ENCODE data around the gene NMRK2.
A peak's percentile ranks its signal among the peaks of the same experiment; 100 is the strongest.
"Not testable (repeated sequence)": the region's sequence is repeated elsewhere in the genome, so short reads cannot be mapped to it uniquely, and the experiment has no call there.

The NMRK2 gene

DNA sequence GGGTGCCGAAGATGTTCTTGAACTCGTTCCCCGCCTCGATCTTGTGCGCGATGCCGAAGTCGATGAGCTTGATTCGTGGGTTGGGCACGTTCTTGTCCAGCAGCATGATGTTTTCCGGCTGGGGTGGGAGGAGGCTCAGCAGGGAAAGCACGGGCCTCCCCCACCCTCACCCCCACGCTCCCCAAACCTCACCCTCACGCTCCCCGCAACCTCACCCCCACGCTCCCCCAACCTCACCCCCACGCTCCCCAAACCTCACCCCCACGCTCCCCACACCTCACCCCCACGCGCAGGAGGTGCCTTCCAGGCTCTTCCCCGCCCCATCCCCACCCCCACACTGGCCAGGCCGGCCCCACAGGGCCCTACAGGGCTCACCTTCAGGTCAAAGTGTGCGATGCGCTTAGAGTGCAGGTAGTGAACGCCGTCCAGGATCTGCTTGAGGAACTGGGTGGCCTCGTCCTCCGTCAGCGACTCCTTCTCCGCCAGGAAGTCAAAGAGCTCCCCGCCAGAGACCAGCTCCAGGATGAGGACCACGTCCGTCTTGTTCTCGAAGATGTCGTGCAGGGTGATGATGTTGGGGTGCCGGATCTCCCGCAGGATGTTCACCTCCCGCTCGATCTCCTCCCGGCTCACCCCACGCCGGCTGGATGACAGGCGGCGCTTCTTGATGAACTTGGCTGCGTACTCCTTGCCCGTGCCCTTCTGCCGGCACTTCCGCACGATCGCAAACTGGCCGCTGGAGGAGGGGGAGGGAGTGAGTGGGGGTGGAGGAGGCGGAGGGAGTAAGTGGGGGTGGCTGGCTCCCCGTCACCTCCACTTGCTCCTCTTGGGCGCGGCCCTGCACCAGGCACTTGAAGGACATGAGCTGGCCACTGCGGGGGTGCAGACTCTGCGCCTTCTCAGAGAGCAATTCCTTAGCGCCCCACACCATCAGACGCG lies 31.7 kb downstream of the NMRK2 start:
- DNase-seq = no peak

- DNase-seq = no peak
These were observed 33.5 kb downstream of the NMRK2 start for GRCh38 chr19:3966051-3967017.

- not testable (repeated sequence) for DNase-seq
These were observed 35.1 kb downstream of the NMRK2 start for GRCh38 chr19:3967983-3968382.

DNA sequence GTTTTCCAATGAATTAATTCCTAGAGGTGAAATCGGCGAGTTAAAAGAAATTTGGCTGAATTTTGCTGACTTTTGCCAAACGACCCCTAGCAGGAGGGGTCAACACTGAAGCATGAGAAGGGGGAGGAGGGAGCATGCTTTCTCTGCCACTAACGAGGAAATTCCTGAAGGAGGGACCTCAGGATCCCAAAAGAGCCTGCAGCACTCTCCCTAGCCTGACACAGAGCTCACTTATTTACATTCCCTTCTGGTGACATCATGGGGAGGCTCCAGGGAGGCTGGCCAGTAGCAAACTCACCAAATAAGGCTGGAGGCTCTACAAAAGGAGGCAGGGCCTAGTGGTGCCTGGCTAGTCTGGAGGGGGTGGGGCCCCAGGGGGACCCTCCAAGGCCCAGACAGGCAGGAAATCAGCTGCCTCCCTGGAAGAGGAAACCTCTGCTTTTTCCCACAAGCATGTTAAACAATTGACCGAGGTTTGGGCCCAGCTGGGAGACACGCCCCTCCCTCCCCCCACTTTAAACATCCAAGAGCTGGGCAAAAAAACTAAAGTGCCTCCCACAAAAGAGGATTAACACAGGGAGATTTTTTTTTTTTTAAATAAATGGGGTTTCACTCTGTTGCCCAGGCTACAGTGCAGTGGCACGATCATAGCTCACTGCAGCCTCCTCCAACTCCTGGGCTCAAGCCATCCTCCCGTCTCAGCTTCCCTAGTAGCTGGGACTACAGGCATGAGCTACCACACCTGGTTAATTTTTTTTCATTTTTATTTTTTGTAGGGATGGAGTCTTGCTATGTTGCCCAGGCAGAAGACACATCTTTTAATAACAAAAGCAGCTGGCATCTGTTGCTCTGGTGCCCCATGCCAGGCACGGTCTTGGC lies 35.9 kb downstream of the NMRK2 start:
- DNase-seq = no peak

DNA sequence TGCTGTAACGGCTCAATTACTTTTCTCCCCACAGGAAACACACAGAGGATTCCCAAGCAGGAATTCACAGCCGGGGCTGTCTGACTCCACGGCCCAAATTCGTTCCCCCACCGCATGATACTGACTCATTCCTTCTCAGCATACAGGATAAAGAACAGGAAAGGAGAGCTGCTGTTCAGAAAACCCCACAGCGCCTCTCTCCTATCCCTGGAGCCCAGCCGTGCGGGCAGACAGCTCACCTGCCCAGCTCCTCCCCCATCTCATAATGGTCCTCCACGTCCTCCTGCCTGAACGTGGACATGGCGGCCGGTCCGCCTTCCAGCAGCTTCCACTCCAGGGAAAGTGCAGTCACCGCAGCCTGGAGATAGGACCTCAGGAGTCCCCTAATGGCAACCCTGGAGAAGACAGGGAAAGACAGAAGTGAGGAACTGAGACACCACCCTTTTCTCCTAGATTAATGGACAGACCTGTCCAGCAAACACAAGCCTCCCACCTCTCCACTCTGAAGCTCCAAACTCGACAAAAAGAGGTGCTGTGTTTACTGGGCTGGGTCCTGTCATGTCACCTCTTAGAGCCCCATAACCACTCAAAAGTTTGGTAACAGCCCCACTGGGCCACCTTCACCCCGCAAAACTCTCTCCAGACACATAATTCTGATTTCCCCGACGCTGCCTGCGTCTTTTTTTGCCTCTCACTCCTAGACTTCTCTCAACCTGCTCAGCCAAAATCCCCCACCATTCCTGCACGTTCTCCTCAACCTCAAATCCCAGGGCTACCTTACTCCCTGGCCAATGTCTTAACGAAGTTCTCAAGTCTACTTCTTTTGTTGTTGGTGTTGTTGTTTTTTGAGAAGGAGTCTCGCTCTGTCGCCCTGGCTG lies 36.8 kb downstream of the NMRK2 start:
- no peak for DNase-seq

GRCh38 chr19:3970313-3970807 lies 37.5 kb downstream of the NMRK2 start:
- DNase-seq = no peak

- peak; percentile 83 for DNase-seq
These were observed 38.1 kb downstream of the NMRK2 start, which contains the start of gene DAPK3 for GRCh38 chr19:3970808-3971598. Gene DAPK3, minus strand, starts transcription at chr19:3971099. Its CDS starts 1,364 bp downstream, at chr19:3969735.

GRCh38 chr19:3975144-3975543 lies 42.3 kb downstream of the NMRK2 start:
- DNase-seq = no peak

DNA sequence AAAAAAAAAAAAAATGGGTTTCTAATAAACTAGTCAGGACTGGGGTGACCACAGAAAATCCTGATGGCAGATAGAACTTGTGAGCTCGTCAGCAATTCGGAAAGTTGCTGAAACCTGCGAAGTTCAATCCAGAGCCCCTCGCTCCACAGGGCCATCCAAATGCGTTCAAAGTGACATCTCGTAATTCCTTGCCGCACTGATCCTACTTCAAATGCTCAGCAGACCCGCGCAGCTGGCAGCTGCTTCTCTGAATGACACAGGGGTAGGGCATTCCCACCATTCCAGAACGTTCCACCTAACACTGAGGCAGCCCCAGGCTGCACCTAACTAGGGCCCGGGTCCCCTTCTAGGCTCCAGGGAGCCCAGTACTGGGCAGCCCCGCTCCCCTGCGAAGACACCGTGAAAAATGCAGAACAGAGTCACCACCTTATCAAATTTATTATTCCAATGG lies 42.8 kb downstream of the NMRK2 start:
- DNase-seq = no peak

DNA sequence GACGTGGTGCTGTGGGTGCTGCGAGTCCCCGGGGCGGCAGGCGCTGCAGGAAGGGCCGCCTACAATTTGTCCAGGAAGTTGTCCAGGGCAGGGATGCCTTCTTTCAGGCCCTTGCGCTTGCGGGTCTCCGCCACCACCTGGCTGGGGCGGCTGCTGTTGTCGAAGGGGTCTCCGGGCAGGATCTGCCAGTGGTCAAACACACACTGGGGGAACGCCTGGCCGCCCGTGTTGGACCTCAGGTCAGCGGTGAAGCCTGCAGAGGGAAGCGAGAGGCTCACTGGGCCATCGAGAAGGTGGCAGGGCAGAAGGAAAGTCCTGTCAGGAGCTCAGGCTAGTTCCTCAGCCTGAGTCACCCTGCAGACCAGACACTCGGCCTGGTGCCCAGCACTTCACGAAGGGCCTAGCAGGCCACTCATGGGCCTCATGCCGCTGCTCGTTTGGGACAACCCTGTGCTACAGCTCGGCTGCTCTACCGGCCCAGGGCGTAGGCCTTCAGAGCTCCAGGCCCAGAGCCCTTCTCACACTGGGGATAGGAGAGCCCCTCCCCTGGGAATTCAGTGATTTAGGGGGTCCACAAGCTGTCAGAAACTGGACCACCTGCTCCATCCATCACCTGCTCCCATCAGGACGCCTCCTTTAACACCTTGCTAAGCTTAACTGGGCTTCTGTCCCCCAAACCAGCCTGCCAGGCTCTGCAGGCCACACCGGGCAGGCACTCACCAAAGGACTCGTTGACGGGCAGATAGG lies 43.8 kb downstream of the NMRK2 start:
- DNase-seq = no peak

DNA sequence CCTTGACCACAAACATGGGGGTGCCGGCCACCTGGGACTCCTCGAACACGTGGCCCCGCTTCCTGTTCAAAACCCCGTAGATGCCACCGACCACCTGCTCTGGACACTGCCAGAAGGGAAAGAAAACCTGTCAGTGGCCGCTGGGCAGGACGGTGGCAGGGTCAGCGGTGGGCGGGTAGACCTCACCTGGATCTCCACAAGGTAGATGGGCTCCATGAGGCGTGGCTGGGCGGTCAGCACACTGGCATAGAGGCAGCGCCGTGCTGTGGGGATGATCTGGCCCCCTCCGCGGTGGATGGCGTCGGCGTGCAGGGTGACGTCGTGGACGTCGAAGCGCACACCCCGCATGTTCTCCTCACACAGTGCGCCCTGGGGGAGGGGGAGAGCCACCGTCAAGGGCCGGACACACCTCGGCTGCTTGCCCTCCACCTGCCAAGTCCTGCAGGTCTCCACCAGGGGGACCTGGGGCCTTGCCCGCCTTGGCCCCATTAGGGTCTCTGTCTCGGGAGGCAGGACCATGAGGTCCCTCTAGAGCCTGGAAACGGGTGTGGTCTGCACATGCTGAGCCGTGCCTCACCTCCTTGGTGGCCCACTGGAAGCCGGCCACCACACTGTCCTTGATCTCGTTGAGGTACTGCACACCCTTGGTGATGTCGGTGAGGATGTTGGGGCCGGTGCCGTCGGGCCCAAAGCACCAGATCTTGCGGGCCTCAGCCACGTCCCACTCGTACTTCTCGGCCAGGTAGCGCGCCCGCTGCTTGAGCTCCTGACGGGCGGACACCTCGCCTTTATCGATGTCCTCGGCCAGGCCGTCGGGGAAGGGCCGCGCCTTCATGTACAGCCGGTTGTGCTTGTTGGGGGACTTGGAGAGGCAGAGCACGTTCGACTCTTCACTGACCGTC lies 44.6 kb downstream of the NMRK2 start:
- DNase-seq = no peak

GRCh38 chr19:3978145-3978544 lies 45.3 kb downstream of the NMRK2 start:
- DNase-seq = no peak

DNA sequence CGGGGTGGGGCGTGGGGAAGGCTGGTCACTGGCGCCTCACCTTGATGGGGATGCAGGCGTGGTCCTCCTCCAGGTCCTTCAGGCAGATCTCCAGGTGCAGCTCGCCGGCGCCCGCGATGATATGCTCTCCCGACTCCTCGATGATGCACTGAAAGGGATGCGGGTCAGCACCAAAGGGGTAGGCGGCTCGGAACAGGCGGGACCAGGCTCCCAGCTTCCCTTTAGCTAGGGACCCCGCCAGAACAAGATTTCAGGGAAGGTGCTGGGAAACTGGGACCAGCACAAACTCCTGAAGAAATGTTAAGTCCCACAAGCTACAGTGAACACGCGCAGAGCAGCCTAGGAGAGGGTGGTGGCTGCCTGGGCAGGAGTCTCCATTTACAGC lies 46.4 kb downstream of the NMRK2 start:
- no peak for DNase-seq

DNA sequence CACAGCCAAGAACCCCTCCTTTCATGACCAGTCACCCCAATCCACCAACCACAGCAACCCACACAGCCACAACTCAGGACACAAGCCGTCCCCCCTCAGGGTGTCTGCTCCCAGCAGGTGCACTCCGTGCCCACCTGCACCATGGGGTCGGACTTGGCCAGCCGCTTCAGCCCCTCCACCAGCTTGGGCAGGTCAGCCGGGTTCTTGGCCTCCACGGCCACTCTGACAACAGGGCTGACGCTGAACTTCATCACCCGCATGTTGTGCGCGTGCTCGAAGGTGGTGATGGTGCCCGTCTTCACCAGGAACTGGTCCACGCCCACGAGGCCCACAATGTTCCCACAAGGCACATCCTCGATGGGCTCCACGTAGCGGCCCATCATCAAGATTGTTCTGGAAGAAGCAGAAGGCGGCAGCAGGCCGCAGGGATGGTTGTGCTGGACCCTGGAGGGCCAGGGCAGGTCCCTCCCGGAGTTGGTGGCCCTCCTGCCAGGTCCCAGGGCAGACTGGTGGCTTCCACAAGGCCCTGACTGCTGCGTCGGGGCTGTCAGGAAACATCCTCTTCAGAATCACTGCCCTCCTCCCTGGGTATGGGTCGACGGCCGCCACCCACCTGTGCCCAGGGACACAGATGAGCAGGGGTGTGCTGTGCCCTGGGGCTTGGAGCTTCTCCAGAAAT lies 46.9 kb downstream of the NMRK2 start:
- DNase-seq = no peak

DNA sequence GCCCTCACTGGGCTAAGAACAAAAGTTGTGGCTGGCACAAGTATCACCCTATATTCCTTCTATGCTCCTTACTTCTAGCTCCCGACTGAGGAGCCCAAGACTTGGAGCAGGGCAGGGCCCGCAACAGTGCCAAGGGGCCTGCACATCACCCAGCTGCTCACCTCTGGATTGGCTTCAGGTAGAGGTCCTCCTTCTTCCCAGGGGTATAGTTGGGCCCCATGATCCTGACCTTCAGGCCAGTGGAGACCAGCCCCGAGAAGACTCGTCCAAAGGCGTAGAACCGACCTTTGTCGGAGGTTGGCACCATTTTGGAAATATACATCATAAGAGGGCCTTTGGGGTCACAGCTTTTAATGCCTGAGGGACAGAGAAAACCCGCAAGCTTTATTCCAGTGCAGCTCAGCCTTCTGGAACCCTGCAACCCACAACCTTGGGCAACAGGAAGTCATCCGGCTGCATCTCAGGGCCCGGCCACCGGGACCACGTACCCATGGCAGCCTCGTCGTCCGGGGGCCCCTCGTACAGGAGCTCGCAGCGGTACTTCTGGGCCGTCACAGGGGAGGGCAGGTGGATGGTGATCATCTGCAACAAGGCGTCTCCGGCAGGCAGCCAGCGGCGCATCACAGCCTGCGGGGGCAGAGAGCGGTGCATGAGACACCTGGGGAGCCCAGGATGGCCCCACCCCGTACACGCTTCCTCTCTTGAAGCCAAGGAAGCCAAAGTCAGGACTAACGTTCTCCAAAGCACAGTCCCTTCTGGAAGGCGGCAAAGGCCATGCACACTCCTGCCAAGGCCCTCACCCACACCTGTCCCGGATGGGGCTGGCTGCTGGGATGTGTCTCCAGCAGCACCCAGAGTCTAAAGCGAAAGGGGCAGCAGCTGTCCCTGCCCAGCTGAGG lies 47.7 kb downstream of the NMRK2 start:
- DNase-seq = no peak

DNA sequence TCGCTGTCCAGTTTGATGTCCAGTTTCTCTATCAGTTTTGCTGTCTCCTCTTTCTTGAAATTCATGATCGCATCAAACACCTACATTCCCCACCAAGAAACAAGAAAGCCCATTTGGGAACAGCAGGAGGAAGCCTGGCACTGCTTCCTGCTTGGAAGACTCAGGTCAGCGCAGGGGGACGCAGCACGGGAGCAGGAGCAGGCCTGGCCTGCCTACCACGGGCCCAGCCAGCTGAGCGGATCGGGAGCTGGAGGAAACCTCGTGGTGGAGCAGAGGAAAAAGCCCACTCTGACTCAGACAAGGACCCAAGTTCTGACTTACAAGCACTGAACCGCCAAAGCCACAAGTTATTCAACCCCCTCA lies 48.5 kb downstream of the NMRK2 start:
- no peak for DNase-seq
